ENCODE measurements around the gene MS4A12. TPM values are rescaled to one million over a fixed set of nuclear protein-coding genes. Genes with fewer than 3 reads are reported as not detected.

The MS4A12 gene
- total RNA-seq, 1 donor from 2014 or later = not detected

DNA sequence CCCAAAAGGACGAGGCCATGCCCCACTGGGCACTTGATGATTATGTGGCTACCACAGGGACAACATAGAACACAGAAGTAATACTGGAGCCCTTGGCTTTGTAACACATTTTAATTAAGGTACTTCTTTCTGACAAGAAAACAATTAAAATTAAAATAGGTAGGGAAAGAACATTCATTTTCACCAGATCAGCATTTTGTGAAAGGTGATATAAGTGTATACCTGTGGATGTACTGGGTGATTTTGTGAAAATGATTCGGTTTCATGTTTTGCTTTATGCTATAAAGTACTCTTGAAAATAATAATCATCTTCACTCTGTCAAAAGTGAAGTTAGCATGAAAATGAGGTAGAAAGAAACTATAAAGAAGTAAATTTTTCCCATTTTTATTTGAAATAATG lies 876 bp downstream of the MS4A12 start:
- Histone ChIP-seq H3K4me3 (no peak overlapping the region), H3K27me3 (no peaks in the 10 kb centered on the region), H3K4me1 (peaks cover 3% of the 10 kb centered on the region), H3K4me2 (no peak overlapping the region), H3K27ac (no peak overlapping the region), H3K36me3 (no peaks in the 10 kb centered on the region), H2AFZ (replicated peaks) (no peak overlapping the region), H3K9me3 (ENCODE audit: low read depth) (no peaks in the 10 kb centered on the region), H4K20me1 (ENCODE audit: low read depth) (no peaks in the 10 kb centered on the region), H3K9ac (no peak overlapping the region), H3F3A (ENCODE audit: low read depth) (no peaks in the 10 kb centered on the region), H3K79me2 (ENCODE audit: low read depth) (no peaks in the 10 kb centered on the region)
- Mint-ChIP-seq H3K9me3 (no peaks in the 10 kb centered on the region), H3K4me3 (no peak overlapping the region), H3K36me3 (no peaks in the 10 kb centered on the region), H3K4me1 (peaks cover 2% of the 10 kb centered on the region), H3K27ac (no peak overlapping the region), H3K27me3 (ENCODE audit: insufficient read depth, low read depth) (no peaks in the 10 kb centered on the region)
- TF ChIP-seq EZH2phosphoT487 (IDR thresholded peaks at IDR 0.05) (no peak), EZH2 (IDR thresholded peaks at IDR 0.05) (no peak)
- TF ChIP-seq, protein P1, sequence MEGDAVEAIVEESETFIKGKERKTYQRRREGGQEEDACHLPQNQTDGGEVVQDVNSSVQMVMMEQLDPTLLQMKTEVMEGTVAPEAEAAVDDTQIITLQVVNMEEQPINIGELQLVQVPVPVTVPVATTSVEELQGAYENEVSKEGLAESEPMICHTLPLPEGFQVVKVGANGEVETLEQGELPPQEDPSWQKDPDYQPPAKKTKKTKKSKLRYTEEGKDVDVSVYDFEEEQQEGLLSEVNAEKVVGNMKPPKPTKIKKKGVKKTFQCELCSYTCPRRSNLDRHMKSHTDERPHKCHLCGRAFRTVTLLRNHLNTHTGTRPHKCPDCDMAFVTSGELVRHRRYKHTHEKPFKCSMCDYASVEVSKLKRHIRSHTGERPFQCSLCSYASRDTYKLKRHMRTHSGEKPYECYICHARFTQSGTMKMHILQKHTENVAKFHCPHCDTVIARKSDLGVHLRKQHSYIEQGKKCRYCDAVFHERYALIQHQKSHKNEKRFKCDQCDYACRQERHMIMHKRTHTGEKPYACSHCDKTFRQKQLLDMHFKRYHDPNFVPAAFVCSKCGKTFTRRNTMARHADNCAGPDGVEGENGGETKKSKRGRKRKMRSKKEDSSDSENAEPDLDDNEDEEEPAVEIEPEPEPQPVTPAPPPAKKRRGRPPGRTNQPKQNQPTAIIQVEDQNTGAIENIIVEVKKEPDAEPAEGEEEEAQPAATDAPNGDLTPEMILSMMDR (IDR thresholded peaks at IDR 0.05) = no peak
- no peak for DNase-seq (ENCODE audit: low spot score)

DNA sequence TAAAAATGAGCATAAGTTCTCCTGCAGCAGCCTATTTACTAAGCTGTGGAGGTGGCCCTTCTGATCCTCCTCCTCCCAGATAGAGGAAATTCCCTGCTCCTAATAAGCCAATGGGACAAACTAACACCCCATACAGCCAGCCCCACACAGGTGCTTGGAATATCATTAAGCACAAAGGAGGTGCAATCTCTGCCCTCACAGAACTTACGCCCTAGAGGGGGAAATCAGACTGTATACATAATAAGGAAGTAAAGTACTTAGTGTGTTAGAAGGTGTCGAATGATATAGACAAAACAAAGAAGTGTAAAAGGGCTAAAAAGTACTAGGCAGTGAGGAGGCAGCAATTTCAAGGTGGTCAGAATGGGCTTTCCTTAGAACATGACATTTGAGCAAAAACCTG lies 5.8 kb downstream of the MS4A12 start:
- Mint-ChIP-seq H3K36me3 (no peaks in the 10 kb centered on the region), H3K4me1 (peaks cover 6% of the 10 kb centered on the region), H3K9me3 (no peaks in the 10 kb centered on the region), H3K27ac (no peak overlapping the region), H3K27me3 (ENCODE audit: insufficient read depth, low read depth) (no peaks in the 10 kb centered on the region), H3K4me3 (no peak overlapping the region)
- Histone ChIP-seq H3K4me3 (no peak overlapping the region), H3K27ac (no peak overlapping the region), H3K9ac (no peak overlapping the region), H3K27me3 (no peaks in the 10 kb centered on the region), H3K79me2 (ENCODE audit: low read depth) (no peaks in the 10 kb centered on the region), H2AFZ (replicated peaks) (no peak overlapping the region), H4K20me1 (ENCODE audit: low read depth) (no peaks in the 10 kb centered on the region), H3F3A (ENCODE audit: low read depth) (no peaks in the 10 kb centered on the region), H3K36me3 (no peaks in the 10 kb centered on the region), H3K9me3 (ENCODE audit: low read depth) (no peaks in the 10 kb centered on the region), H3K4me1 (peaks cover 3% of the 10 kb centered on the region), H3K4me2 (no peak overlapping the region)
- DNase-seq (ENCODE audit: low spot score) = no peak
- TF ChIP-seq EZH2phosphoT487 (IDR thresholded peaks at IDR 0.05) (no peak), EZH2 (IDR thresholded peaks at IDR 0.05) (no peak)
- TF ChIP-seq, protein P1 (IDR thresholded peaks at IDR 0.05) = no peak

DNA sequence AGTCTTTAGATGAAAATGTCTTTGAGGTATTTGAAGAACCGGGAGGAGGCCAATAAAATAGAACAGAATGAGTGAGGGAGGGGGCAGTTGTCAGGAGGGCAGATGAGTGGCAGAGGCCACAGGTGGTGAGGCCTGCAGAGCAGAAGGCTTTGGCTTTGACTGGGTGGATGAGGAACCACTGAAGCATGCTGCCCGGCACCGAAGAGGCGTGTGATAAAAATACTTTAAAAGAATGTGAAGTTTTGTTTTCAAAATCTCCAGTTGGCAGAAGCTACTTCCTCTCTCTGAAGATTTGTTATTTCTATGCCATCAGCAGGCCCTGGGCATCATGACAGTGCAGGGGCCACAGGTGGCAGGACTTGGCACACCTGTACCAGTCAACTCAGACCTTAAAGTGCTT lies 6.3 kb downstream of the MS4A12 start:
- H3K4me3 ChIP-seq = no peak overlapping the region
- H3K9ac ChIP-seq = no peak overlapping the region
- no peaks in the 10 kb centered on the region for H3K27me3 ChIP-seq
- no peaks in the 10 kb centered on the region for H3K79me2 ChIP-seq (ENCODE audit: low read depth)
- Mint-ChIP-seq H3K27ac (peak overlapping the region; percentile 67), H3K9me3 (no peaks in the 10 kb centered on the region), H3K36me3 (no peaks in the 10 kb centered on the region), H3K27me3 (ENCODE audit: insufficient read depth, low read depth) (no peaks in the 10 kb centered on the region), H3K4me3 (no peak overlapping the region), H3K4me1 (peaks cover 6% of the 10 kb centered on the region)
- no peaks in the 10 kb centered on the region for H3K9me3 ChIP-seq (ENCODE audit: low read depth)
- TF ChIP-seq, protein P1 (IDR thresholded peaks at IDR 0.05) = no peak
- TF ChIP-seq EZH2 (IDR thresholded peaks at IDR 0.05) (no peak), EZH2phosphoT487 (IDR thresholded peaks at IDR 0.05) (no peak)
- no peaks in the 10 kb centered on the region for H3K36me3 ChIP-seq
- H3K4me1 ChIP-seq = peaks cover 3% of the 10 kb centered on the region
- H3K4me2 ChIP-seq = no peak overlapping the region
- no peaks in the 10 kb centered on the region for H3F3A ChIP-seq (ENCODE audit: low read depth)
- no peak overlapping the region for H2AFZ ChIP-seq (replicated peaks)
- DNase-seq (ENCODE audit: low spot score) = no peak
- no peaks in the 10 kb centered on the region for H4K20me1 ChIP-seq (ENCODE audit: low read depth)
- no peak overlapping the region for H3K27ac ChIP-seq
